Measurements from ENCODE around the gene KITLG.

DNA sequence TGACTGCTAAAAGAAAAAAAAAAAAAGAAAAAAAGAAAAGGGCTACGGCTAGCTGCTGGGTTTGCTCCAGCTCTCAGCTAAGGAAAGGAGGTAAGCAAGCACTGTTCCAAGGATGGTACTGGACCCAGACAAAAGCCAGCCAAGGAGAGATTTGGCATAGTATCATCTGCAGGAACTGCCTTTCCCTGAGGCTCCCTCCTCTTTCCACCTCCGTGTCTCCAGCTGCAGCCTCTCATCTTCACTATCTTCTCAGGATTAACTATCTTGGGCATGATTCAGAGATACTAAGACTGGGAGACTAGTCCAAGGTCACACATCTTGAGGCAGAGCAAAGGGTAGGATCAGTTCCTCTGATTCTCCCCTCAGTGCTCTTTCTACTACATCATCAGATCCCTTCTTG is 6.0 kb downstream of the KITLG start:
- TF ChIP-seq, protein P1, sequence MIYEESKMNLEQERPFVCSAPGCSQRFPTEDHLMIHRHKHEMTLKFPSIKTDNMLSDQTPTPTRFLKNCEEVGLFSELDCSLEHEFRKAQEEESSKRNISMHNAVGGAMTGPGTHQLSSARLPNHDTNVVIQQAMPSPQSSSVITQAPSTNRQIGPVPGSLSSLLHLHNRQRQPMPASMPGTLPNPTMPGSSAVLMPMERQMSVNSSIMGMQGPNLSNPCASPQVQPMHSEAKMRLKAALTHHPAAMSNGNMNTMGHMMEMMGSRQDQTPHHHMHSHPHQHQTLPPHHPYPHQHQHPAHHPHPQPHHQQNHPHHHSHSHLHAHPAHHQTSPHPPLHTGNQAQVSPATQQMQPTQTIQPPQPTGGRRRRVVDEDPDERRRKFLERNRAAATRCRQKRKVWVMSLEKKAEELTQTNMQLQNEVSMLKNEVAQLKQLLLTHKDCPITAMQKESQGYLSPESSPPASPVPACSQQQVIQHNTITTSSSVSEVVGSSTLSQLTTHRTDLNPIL (CRISPR knock-in tag; IDR thresholded peaks at IDR 0.05; ENCODE audit: low read depth) = no peak
- TF ChIP-seq ZNF8 (CRISPR knock-in tag; IDR thresholded peaks at IDR 0.05) = no peak
